Endothelial cell of umbilical vein (primary cell): ENCODE data around the gene B4GALNT4. TPM values are rescaled to one million over a fixed set of nuclear protein-coding genes. Genes with fewer than 3 reads are reported as not detected.

Source experiments
- BruUV-seq: library from RNA; stranded (reverse); fragments of 400-500 nt; replicated peaks from 2 replicates; lab custom pipeline; 2021; lab: Mats Ljungman, UMichigan
- CTCF ChIA-PET: fragments of 300-600, 350-600 bp; sonication (Branson Sonifier 250); formaldehyde crosslinking; loops from one replicate; lab custom pipeline; 2021; ENCODE audit warnings: antibody characterized with exemption, inconsistent platforms; lab: Charles Lee
- POLR2A ChIA-PET: fragments of 300-600, 350-600 bp; sonication (Branson Sonifier 250); formaldehyde crosslinking; loops from one replicate; lab custom pipeline; 2021; ENCODE audit warnings: antibody characterized with exemption, inconsistent platforms; lab: Charles Lee
- DNase-seq: peaks from one replicate; pipeline ENCODE4 v3.0.0-alpha.2; 2011; ENCODE audit warnings: low read depth, low spot score
- FAIRE-seq: peaks from 2 replicates; lab custom pipeline; 2011; peaks lifted over from hg19 to GRCh38; lab: Jason Lieb, UNC
- H2AFZ ChIP-seq: 2 replicates; pipeline ENCODE4 v1.6.0; 2012; ENCODE audit warnings: low read depth, low read length, control low read depth, inconsistent platforms
- H3K27ac ChIP-seq: 2 replicates; pipeline ENCODE4 v1.5.1; 2011; ENCODE audit warnings: low read depth, mild to moderate bottlenecking, control low read depth, low read length, moderate library complexity; ENCODE audit not compliant: insufficient read depth
- H3K27me3 ChIP-seq, 2 experiments: 2 replicates each; pipeline versions ENCODE4 v1.6.0 to v1.6.1; 2011; ENCODE audit warnings: low read length in 2 of 2, mixed read lengths in 1 of 2; ENCODE audit not compliant: control insufficient read depth in 2 of 2, insufficient read depth in 2 of 2
- H3K36me3 ChIP-seq, 2 experiments: 2 replicates in 1 of 2; 3 replicates in 1 of 2; pipeline ENCODE4 v1.5.1; 2011; ENCODE audit warnings: low read length in 2 of 2, mild to moderate bottlenecking in 1 of 2, moderate library complexity in 1 of 2; ENCODE audit not compliant: control insufficient read depth in 2 of 2, insufficient read depth in 2 of 2; ENCODE audit errors: extremely low read depth in 1 of 2
- H3K4me1 ChIP-seq: 3 replicates; pipeline ENCODE4 v1.5.1; 2011; ENCODE audit warnings: mild to moderate bottlenecking, low read length; ENCODE audit not compliant: control insufficient read depth, insufficient read depth; ENCODE audit errors: extremely low read depth
- H3K4me2 ChIP-seq: 2 replicates; pipeline ENCODE4 v1.6.1; 2011; ENCODE audit warnings: low read length, control low read depth, mixed read lengths; ENCODE audit not compliant: insufficient read depth
- H3K4me3 ChIP-seq, 3 experiments: fragments of 200-600 bp in 1 of 3; sonication (generic), shearing (Covaris generic) in 1 of 3; replicated peaks in 1 of 3; 2 replicates each; pipeline ENCODE4 v1.5.1; 2011 to 2016; ENCODE audit warnings: control low read depth in 3 of 3, low read length in 3 of 3, mild to moderate bottlenecking in 2 of 3, inconsistent platforms in 1 of 3, low read depth in 1 of 3, moderate library complexity in 1 of 3; ENCODE audit not compliant: insufficient read depth in 1 of 3
- H3K79me2 ChIP-seq: 2 replicates; pipeline ENCODE4 v1.6.0; 2012; ENCODE audit warnings: low read length, inconsistent platforms; ENCODE audit not compliant: control insufficient read depth, insufficient read depth
- H3K9ac ChIP-seq: replicated peaks from 2 replicates; pipeline ENCODE3; 2011; ENCODE audit warnings: low read length, control low read depth; ENCODE audit not compliant: insufficient read depth; ENCODE audit errors: extremely low read depth
- H3K9me1 ChIP-seq: replicated peaks from 3 replicates; pipeline ENCODE4 v1.6.0; 2011; ENCODE audit warnings: mild to moderate bottlenecking, low read length; ENCODE audit not compliant: control insufficient read depth, insufficient read depth; ENCODE audit errors: extremely low read depth
- H3K9me3 ChIP-seq: replicated peaks from 2 replicates; pipeline ENCODE4 v1.5.1; 2012; ENCODE audit warnings: low read length, inconsistent platforms; ENCODE audit not compliant: control insufficient read depth, insufficient read depth
- H4K20me1 ChIP-seq: replicated peaks from 2 replicates; pipeline ENCODE3; 2011; ENCODE audit warnings: mild to moderate bottlenecking, low read length; ENCODE audit not compliant: control insufficient read depth, insufficient read depth; ENCODE audit errors: extremely low read depth
- CTCF ChIP-seq, 2 donors: IDR thresholded peaks; 1 replicate in 1 of 2; 2 replicates in 1 of 2; pipeline ENCODE4 v1.5.1; 2011; ENCODE audit warnings: low read length in 2 of 2, mild to moderate bottlenecking in 2 of 2, moderate library complexity in 2 of 2, control low read depth in 1 of 2, inconsistent platforms in 1 of 2, low read depth in 1 of 2; ENCODE audit not compliant: insufficient read depth in 1 of 2; ENCODE audit errors: extremely low read depth in 1 of 2
- EZH2 ChIP-seq: IDR thresholded peaks from 2 replicates; pipeline ENCODE4 v1.6.1; 2012; ENCODE audit warnings: borderline replicate concordance, low read depth, mild to moderate bottlenecking, moderate library complexity, low read length, inconsistent platforms; ENCODE audit not compliant: severe bottlenecking
- FOS ChIP-seq: IDR thresholded peaks from 2 replicates; pipeline ENCODE4 v1.6.1; 2011; ENCODE audit warnings: mild to moderate bottlenecking, low read length, moderate library complexity, borderline replicate concordance; ENCODE audit not compliant: insufficient read depth
- JUN ChIP-seq: IDR thresholded peaks from 2 replicates; pipeline ENCODE4 v1.6.1; 2011; ENCODE audit warnings: borderline replicate concordance, low read depth; ENCODE audit not compliant: insufficient read length, insufficient read depth
- MAX ChIP-seq: IDR thresholded peaks from 2 replicates; pipeline ENCODE4 v1.6.1; 2011; ENCODE audit not compliant: insufficient read depth, insufficient read length
- MYC ChIP-seq: IDR thresholded peaks from one replicate; pipeline ENCODE4 v1.6.1; 2011; ENCODE audit warnings: mild to moderate bottlenecking, low read depth, low read length
- POLR2A ChIP-seq: IDR thresholded peaks from 2 replicates; pipeline ENCODE4 v1.6.1; 2012; ENCODE audit warnings: low read depth, mild to moderate bottlenecking, control low read depth, low read length
- POLR2AphosphoS5 ChIP-seq: IDR thresholded peaks from 2 replicates; pipeline ENCODE4 v1.6.1; 2012; ENCODE audit warnings: low read depth, mild to moderate bottlenecking, control low read depth, low read length, moderate library complexity; ENCODE audit not compliant: insufficient read depth
- dilution Hi-C: fragments of 300-500 bp; cut with MboI; formaldehyde crosslinking; loops from one replicate; pipeline ENCODE4 v1.15.0; 2019; ENCODE audit warnings: low sequenced_read_pairs; ENCODE audit not compliant: extremely low pct_ligation_motif_present
- intact Hi-C: fragments of 100-400 bp; cut with micrococcal nuclease; formaldehyde crosslinking; loops from one replicate; pipeline ENCODE4 v1.10.0; 2022
- polyA plus RNA-seq, 4 experiments: library from polyadenylated mRNA; depleted of rRNA in 3 of 4; stranded (reverse) in 3 of 4; unstranded in 1 of 4; fragments of >200 nt; gene quantifications; 2 replicates each; pipeline versions ENCODE4 v1.2.1 to v1.2.3, GENCODE V29; 2011 to 2012; ENCODE audit warnings: missing spikeins in 1 of 4
- total RNA-seq: library from RNA; stranded (reverse); gene quantifications from 2 replicates; pipeline ENCODE4 v1.2.3, GENCODE V29; 2021

B4GALNT4 gene
- total and polyA plus RNA-seq, 2 donors (not counting 3 experiments of a cell fraction or from before 2014, with no cell fraction given) = 9.2 to 9.6 TPM

- no peak for FAIRE-seq
Measured at GRCh38 chr11:342328-342727, 27.0 kb upstream of the B4GALNT4 start.

More at GRCh38 chr11:342328-342727, 27.0 kb upstream of the B4GALNT4 start:
- Histone ChIP-seq H3K4me3 (no peak overlapping the region), H3K9me3 (no peaks in the 10 kb centered on the region), H3K9me1 (no peaks in the 10 kb centered on the region), H3K4me2 (no peak overlapping the region), H3K27me3 (peaks cover 3 to 8% of the 10 kb centered on the region in 2 experiments), H3K79me2 (no peaks in the 10 kb centered on the region), H3K27ac (no peak overlapping the region), H2AFZ (no peak overlapping the region), H4K20me1 (no peaks in the 10 kb centered on the region), H3K9ac (no peak overlapping the region), H3K4me1 (no peaks in the 10 kb centered on the region), H3K36me3 (no peaks in the 10 kb centered on the region)
- POLR2A ChIA-PET = no interaction called here
- BruUV-seq = no TSS peak
- no peak for DNase-seq
- no peak for TF ChIP-seq EZH2
- TF ChIP-seq MYC = no peak
- no peak for TF ChIP-seq CTCF (IDR thresholded peaks at IDR 0.05; ENCODE audit: extremely low read depth in 1 of 2, insufficient read depth in 1 of 2, low read depth in 1 of 2, low read length in 2 of 2)
- TF ChIP-seq JUN = no peak
- TF ChIP-seq POLR2AphosphoS5 = no peak
- no peak for TF ChIP-seq POLR2A
- TF ChIP-seq MAX = no peak
- TF ChIP-seq FOS = no peak
- dilution Hi-C loops = no loop called here
- CTCF ChIA-PET = interaction anchor here (1.4 kb wide), 1 partner anchor 13 kb away, joined by 3 read pairs; no protein-coding TSS in a partner anchor
- intact Hi-C loops = no loop called here
